MV-4-11 (cell line): ENCODE measurements around the gene ZNF69.
"Not testable (repeated sequence)": the region's sequence is repeated elsewhere in the genome, so short reads cannot be mapped to it uniquely, and the experiment has no call there.

ENCODE experiments used
- DNase-seq: peaks from one replicate; lab custom pipeline; 2025; lab: John Stamatoyannopoulos, UW

The ZNF69 gene

DNA sequence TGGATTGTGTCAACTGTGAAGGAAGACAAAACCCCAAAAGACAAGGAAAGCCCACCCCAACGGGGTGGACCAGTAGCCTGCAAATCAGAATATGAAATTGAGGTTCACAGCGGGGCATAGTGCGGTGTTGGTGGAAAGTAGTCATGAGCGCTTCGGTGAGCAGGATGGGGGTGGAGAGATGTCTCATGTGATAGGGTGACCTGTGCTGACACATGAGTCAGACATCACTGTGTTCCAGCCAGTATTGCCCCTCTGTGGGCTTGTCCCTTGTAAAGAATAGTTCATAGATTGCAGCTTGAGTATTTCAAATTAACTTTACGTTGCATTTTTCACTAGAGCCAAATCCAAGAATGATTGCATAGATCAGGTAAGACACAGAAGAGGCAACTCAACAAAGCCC, 7.3 kb downstream of the ZNF69 start:
- DNase-seq, result no peak

DNA sequence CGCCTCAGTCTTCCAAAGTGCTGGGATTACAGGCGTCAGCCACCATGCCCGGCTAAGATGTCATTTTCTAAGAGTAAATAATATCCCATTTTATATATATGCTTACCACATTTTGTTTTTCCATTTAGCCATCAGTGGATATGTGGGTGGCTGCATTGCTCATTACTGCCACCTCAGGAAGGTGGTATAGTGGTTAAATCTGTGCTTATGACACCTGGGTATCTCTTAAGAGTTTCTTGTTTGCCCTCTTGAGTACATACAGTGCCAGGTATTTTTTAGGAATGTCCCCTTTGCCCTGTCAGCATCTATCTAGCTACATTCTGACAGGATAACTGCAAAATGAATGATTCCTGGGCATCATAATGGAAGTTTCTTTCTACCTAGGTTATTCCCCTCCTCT, 14.6 kb downstream of the ZNF69 start:
- no peak for DNase-seq

DNA sequence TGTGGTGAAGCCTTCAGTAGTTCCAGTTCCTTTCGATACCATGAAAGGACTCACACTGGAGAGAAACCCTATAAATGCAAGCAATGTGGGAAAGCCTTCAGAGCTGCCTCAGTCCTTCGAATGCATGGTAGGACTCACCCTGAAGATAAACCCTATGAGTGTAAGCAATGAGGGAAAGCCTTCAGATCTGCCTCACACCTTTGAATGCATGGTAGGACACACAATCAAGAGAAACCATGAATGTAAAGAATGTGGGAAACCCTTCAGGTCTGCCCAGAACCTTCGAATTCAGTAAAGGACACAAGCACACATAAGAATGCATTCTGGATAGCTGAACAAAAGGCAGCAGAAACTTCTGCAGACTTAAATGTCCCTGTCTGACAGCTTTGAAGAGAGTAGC, 18.3 kb downstream of the ZNF69 start:
- DNase-seq, result no peak

DNA sequence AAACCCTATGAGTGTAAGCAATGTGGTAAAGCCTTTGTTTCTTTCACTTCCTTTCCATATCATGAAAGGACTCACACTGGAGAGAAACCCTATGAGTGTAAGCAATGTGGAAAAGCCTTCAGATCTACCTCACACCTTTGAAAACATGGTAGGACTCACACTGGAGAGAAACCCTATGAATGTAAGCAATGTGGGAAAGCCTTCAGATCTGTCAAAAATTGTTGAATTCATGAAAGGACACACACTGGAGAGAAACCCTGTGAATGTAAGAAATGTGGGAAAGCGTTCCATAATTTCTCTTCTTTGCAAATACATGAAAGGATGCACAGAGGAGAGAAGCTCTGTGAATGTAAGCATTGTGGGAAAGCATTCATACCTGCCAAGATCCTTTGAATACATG, 24.4 kb downstream of the ZNF69 start:
- not testable (repeated sequence) for DNase-seq

DNA sequence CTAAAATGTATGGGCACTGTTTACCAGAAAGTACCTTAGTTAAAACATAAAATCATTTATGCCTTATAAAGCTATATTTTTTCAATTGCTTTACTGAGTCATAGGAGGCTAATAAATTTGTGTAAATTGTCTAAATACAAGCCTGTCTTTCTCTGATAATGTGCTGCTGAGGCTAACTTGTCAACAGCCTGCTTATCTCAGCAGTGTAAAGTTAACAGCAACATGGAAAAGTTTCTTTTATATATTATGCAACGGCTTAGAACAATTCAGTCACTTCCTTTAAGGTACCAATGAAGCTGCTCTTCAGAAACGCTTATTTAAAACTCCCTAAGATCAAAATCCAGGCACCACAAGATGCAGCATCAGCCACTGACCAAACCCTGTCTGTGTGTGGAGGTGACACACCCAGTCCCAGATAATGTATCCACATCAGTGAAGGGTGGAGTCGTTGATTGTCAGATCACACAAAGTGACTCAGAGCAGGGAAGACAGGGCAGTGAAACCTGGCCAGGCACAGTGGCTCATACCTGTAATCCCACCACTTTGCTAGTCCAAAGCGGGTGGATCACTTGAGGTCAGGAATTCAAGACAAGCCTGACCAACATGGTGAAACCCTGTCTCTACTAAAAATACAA, 27.0 kb downstream of the ZNF69 start:
- DNase-seq, result not testable (repeated sequence)

DNA sequence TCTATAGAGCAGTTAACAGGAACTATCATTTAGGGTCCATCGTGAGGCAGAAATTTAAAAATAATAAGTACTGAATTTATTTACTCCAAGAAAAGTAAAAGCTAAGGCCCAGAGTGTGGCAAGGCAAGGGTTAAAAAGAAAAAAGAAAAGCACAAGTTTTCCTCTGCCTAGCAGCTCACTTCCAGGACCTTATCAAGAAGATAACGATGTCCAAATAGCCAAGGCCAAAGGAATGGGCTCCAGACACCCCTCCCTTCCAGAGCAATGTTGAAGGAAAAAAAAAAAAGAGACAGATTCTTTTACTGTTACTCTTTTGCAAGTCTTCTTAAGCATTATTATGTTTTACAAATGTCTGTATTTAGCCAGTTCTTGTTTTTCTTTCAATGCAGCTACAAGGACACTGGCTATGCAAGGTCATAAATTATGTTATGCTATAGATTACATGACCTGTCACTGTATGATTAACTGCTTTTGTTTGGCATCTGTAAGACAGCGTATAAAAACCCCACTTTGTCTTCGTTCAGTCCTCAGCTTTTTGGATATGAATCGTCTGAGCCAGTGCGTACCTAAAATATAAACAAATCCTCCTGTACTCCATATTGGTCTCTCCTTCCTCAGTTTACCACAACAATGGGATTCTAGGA, 34.4 kb downstream of the ZNF69 start:
- no peak for DNase-seq

DNA sequence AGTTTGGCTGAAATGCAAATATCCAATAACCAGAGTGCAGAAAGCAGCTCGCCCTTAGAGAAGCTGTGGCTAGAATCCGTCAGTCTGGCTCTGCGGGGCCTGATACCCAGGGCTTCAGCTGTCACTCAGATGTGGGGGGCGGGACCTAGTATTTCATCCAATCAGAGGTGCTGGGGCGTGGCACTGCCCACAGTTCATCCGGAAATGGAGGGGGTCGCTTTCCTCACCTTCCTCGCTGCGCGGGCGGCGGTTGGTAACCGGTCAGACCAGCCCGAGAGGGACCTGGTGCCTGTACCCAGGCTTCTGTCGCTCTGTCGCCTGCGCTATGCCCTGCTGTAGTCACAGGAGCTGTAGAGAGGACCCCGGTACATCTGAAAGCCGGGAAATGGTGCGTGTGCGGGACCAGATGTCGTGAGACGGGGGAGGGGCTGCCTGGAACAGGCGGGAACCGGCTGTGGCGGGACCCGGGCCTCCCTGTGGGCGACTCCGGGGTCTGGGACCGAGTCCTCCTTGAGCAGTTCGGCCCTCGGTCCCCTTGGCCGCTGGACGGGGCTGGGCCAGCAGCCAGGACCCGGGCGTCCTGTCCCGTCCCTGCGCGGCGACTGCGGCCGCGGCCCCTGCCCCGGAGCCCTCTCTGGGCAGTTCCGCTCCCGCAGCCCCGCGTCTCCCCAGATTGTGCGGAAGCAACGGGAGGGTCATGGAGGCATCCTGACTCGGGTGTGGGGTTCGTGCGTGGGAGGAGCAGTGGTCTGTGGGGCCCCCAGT, 37.5 kb downstream of the ZNF69 start, which contains the start of gene ZNF700:
Gene ZNF700 (plus strand): TSS at position 222 of the 765 bp plus-strand sequence. CDS start 104 bp downstream, at position 326.
- peak; percentile 98 for DNase-seq

DNA sequence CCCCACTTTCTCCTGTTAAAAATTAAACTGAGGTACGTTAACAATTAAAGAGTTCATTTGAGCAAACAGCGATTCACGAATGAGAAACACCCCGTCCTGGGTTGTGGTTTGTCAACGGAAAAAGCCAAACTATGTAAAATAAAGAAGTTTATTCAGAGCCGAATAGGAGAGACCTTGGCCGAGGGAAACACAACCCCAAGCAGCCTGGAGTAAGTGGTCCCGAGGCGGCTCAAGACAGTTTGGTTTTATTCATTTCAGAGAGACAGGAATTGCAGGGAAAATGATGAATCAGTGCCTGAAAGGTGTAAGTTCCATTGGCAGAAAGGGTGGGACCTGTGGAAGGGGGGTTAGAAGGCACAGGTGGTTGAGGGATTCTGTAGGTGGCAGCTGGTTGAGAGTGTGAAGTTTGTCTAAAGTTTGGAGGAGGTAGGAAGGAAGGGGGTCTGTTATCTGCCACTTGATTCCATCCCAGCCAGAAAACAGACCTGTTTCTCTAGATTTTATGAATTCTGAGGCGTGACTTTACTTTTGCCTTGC, 38.1 kb downstream of the ZNF69 start:
- not testable (repeated sequence) for DNase-seq

DNA sequence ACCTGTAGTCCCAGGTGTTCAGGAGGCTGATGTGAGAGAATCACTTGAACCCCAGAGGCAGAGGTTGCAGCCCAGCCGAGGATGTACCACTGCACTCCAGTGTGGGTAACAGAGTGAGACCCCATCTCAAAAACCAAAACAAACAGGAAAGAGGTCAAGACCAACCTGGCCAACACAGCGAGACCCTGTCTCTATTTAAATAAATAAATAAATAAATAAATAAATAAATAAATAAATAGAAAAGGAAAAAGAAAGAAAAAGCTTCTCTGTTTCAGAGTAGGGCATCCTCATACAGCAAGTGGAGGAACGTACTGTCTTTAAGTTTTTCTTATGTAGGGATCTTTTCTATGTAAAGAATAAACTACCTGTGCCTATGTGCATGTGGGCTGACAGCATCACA, 39.6 kb downstream of the ZNF69 start:
- DNase-seq, result no peak

DNA sequence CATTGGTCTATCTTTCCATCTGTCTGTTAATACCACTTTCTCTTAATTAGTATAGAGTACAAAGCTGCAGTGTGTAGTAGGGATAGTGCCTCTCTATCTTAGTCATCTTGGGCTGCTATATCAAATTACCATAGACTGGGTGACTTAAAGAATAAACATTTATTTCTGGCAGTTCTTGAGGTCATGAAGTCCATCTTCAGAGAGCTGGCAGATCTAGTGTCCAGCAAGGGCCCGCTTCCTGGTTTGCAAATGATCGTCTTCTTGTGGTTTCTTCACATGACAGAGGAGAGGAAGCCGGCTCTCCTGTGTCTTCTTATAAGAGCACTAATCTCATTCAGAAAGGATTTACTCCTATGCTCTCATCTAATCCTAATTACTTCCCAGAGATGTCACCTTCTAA, 43.5 kb downstream of the ZNF69 start:
- DNase-seq, result peak; percentile 35

DNA sequence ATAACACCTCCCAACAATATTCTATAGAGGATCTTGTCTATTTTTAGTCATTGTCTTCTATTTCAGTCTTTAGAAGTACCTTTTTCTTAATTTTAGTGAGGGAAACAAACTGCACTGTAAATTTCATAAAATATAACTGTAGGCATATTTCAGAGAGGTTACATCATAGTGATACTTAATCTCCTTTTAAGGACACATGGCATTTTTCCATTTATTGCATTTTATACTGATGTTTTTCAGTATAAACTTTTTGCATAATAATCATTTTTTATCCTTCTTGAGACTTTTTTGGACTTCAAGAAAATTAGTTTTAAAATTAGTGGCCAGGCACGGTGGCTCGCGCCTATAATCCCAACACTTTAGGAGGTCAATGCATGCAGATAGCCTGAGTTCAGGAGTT, 43.9 kb downstream of the ZNF69 start:
- no peak for DNase-seq

DNA sequence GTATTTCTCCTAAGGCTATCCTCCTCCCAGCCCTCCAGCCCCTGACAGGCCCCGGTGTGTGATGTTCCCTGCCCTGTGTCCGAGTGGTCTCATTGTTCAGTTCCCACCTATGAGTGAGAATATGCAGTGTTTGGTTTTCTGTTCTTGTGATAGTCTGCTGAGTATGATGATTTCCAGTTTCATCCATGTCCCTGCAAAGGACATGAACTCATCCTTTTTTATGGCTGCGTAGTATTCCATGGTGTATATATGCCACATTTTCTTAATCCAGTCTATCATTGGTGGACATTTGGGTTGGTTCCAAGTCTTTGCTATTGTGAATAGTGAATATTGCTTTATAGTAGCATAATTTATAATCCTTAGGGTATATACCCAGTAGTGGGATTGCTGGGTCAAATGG, 48.2 kb downstream of the ZNF69 start:
- not testable (repeated sequence) for DNase-seq

DNA sequence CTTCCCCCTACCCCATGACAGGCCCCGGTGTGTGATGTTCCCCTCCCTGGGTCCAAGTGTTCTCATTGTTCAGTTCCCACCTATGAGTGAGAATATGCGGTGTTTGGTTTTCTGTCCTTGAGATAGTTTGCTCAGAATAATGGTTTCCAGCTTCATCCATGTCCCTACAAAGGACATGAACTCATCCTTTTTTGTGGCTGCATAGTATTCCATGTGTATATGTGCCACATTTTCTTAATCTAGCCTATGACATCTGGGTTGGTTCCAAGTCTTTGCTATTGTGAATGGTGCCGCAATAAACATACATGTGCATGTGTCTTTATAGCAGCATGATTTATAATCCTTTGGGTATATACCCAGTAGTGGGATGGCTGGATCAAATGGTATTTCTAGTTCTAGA, 50.8 kb downstream of the ZNF69 start:
- not testable (repeated sequence) for DNase-seq

DNA sequence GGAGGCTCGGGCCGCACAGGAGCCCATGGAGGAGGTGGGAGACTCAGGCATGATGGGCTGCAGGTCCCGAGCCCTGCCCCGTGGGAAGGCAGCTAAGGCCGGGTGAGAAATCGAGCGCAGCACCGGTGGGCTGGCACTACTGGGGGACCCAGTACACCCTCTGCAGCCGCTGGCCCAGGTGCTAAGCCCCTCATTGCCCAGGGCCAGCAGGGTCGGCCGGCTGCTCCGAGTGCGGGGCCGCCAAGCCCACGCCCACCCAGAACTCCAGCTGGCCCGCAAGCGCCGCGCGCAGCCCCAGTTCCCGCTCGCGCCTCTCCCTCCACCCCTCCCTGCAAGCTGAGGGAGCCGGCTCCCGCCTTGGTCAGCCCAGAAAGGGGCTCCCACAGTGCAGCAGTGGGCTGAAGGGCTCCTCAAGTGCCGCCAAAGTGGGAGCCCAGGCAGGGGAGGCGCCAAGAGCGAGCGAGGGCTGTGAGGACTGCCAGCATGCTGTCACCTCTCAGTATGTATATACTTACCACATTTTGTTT, 53.8 kb downstream of the ZNF69 start:
- DNase-seq, result not testable (repeated sequence)

DNA sequence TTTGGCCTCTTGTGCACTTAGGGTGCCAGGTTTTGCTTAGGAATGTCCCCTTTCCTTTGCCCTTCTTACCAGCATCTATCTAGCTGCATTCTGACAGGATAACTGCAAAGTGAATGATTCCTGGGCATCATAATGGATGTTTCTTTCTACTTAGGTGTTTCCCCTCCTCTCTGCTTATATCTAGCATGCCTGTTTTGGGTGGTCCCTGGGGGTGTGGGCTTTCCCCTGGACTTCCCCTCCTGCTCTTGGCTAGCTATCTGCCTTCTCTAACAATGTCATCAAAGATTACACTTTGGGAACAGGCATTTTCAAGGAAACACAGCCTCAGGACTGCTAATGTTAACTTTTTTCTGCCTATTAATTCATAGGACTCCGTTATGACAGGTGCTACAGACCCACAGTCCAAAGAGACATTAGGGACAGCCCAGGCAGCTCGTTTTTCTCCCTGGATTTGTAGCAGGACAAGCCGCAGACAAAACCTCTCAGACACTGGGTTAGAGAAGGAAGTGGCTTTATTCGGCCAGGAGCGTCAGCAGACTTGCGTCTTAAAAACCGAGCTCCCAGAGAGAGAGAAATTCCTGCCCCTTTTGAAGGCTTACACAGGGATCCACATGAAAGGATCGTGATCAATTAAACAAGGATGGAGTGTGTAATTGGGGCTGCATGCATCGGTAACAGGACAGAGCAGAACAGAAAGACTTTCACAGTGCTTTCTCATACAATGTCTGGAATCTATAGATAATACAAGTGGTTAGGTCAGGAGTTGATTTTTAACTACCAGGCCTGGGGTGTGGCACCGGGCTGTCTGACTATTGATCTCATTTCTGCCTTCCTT, 54.6 kb downstream of the ZNF69 start:
- DNase-seq, result no peak

DNA sequence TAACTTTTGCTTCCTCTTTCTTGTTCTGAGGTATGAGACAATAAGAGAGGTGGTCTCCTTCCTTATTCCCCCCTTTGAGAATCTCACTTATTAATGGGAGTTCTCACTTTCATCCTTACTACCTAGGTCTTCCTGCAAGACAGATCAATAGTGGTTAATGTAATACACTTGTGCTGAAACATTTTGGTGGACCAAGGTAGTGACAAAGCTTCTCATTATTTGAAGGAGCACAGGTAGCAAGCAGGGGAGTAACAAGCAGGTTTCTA, 55.2 kb downstream of the ZNF69 start:
- DNase-seq, result peak; percentile 69

DNA sequence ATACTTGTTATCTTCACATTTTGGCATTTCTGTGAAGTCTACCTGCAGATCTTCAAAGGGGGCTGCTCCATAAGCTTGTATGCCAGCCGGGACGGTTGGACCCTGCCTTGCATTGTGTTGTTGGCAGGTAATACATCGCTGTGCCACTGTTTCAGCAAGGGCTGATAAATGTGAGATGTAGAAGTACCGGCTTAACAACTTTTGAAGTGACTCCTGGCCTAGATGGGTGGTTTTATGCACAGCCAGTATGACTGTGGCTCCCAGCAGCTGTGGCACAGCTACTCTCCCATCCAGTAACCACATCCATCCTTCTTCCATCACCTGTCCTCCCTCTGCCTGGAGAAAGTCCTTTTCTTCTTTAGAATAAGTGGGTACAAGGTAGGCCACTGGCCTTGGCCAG, 57.1 kb downstream of the ZNF69 start:
- no peak for DNase-seq

DNA sequence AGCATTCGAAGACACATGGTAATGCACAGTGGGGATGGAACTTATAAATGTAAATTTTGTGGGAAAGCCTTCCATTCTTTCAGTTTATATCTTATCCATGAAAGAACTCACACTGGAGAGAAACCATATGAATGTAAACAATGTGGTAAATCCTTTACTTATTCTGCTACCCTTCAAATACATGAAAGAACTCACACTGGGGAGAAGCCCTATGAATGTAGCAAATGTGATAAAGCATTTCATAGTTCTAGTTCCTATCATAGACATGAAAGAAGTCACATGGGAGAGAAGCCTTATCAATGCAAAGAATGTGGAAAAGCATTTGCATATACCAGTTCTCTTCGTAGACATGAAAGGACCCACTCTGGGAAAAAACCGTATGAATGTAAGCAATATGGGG, 61.1 kb downstream of the ZNF69 start:
- no peak for DNase-seq

DNA sequence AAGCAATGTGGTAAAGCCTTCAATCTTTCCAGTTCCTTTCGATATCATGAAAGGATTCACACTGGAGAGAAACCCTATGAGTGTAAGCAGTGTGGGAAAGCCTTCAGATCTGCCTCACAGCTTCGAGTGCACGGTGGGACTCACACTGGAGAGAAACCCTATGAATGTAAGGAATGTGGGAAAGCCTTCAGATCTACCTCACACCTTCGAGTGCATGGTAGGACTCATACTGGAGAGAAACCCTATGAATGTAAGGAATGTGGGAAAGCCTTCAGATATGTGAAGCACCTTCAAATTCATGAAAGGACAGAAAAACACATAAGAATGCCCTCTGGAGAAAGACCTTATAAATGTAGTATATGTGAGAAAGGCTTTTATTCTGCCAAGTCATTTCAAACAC, 61.6 kb downstream of the ZNF69 start:
- peak; percentile 24 for DNase-seq

DNA sequence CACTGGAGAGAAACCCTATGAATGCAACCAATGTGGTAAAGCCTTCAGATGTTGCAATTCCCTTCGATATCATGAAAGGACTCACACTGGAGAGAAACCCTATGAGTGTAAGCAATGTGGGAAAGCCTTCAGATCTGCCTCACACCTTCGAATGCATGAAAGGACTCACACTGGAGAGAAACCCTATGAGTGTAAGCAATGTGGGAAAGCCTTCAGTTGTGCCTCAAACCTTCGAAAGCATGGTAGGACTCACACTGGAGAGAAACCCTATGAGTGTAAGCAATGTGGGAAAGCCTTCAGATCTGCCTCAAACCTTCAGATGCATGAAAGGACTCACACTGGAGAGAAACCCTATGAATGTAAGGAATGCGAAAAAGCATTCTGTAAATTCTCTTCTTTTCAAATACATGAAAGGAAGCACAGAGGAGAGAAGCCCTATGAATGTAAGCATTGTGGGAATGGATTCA, 62.1 kb downstream of the ZNF69 start:
- not testable (repeated sequence) for DNase-seq

DNA sequence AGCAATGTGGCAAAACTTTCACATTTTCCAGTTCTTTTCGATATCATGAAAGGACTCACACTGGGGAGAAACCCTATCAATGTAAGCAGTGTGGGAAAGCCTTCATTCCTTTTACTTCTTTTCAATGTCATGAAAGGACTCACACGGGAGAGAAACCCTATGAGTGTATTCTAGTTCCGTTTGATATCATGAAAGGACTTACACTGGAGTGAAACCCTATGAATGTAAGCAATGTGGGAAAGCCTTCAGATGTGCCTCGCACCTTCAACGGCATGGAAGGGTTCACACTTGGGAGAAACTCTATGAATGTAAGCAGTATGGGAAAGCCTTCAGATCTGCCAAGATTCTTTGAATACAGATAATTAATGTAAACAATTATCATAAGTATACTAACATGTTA, 62.7 kb downstream of the ZNF69 start:
- DNase-seq, result no peak
